Brain microvascular endothelial cell (primary cell): ENCODE results near the gene PIGT.
A peak's percentile ranks its signal among the peaks of the same experiment; 100 is the strongest.
"Not testable (repeated sequence)": the region's sequence is repeated elsewhere in the genome, so short reads cannot be mapped to it uniquely, and the experiment has no call there.

Experiments
- DNase-seq: peaks from one replicate; pipeline ENCODE4 v3.0.0-alpha.2; 2020
- H3K27ac ChIP-seq: fragments of 250-450 bp; sonication (Bioruptor Pico); 2 replicates; pipeline ENCODE4 v1.5.1; 2020; ENCODE audit warnings: mild to moderate bottlenecking, moderate library complexity
- H3K27me3 ChIP-seq: fragments of 250-450 bp; sonication (Bioruptor Pico); replicated peaks from 2 replicates; pipeline ENCODE4 v1.5.1; 2020; ENCODE audit warnings: mild to moderate bottlenecking
- H3K36me3 ChIP-seq: fragments of 250-450 bp; sonication (Bioruptor Pico); replicated peaks from 2 replicates; pipeline ENCODE4 v1.5.1; 2020; ENCODE audit warnings: mild to moderate bottlenecking
- H3K4me3 ChIP-seq: 2 replicates; pipeline ENCODE4 v1.5.1; 2011; ENCODE audit warnings: low read depth, mild to moderate bottlenecking, control low read depth, low read length, moderate library complexity
- in situ Hi-C: cut with HindIII; loops from 2 replicates; pipeline ENCODE4 v1.10.0; 2017; ENCODE audit warnings: low sequenced_read_pairs, low pct_ligation_motif_present
- TF ChIP-seq, protein P1 (sequence below): IDR thresholded peaks from 2 replicates; pipeline ENCODE4 v1.5.1; 2011; ENCODE audit warnings: low read depth, mild to moderate bottlenecking, moderate library complexity, low read length, control low read depth, inconsistent platforms; ENCODE audit errors: missing control alignments

The PIGT gene

DNA sequence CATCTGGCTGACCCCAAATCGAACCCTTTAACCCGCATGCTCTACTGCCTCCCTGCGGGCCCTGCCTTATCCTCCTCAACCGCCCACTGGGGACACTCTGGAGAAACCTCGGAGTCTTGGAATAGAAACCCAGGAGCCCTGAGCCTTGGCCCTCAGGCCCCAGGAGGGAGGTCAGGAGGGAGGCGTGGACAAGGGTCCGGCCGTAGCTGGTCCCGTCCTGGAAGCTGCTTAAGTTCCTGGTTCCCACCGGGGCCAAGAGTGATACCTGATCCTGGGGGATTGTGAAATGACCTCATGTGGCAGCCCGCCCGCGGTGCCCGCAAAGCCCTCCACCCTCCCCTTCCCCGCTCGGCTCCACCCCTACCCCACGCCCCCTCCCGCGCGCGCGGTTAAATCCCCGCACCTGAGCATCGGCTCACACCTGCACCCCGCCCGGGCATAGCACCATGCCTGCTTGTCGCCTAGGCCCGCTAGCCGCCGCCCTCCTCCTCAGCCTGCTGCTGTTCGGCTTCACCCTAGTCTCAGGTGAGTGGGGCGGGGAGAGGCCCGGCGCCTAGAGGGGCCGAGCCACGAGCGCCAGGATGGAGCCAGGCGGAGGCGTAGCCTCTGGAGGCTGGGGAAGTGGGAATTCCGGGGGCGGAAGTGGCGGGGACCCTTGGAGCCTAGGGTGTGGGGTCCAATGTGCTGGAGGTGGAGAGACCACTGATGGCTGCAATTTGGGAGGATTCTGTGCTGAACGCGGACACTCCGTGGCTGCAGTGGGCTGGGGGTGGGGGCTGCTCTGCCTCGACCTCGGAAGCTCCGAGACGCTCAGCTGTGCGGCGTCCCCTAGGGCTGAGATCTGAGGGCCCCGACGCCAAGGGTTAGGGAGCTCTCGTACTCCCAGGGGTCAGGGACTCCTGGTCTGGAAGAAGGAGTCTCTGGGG, 53.7 kb downstream of the PIGT start, which contains the start of gene WFDC2:
Gene WFDC2 (plus strand): TSS at position 418 of the 926 bp plus-strand sequence. CDS start 29 bp downstream, at position 447.
- Histone ChIP-seq H3K27ac (no peak within 1 kb of the TSS), H3K27me3 (peaks cover 53% of the 10 kb centered on the region), H3K4me3 (peak within 1 kb of the TSS; percentile 26), H3K36me3 (no peaks in the 10 kb centered on the region)
- TF ChIP-seq, protein P1, sequence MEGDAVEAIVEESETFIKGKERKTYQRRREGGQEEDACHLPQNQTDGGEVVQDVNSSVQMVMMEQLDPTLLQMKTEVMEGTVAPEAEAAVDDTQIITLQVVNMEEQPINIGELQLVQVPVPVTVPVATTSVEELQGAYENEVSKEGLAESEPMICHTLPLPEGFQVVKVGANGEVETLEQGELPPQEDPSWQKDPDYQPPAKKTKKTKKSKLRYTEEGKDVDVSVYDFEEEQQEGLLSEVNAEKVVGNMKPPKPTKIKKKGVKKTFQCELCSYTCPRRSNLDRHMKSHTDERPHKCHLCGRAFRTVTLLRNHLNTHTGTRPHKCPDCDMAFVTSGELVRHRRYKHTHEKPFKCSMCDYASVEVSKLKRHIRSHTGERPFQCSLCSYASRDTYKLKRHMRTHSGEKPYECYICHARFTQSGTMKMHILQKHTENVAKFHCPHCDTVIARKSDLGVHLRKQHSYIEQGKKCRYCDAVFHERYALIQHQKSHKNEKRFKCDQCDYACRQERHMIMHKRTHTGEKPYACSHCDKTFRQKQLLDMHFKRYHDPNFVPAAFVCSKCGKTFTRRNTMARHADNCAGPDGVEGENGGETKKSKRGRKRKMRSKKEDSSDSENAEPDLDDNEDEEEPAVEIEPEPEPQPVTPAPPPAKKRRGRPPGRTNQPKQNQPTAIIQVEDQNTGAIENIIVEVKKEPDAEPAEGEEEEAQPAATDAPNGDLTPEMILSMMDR, result no peak
- in situ Hi-C loops, result no loop called here
- no peak for DNase-seq

DNA sequence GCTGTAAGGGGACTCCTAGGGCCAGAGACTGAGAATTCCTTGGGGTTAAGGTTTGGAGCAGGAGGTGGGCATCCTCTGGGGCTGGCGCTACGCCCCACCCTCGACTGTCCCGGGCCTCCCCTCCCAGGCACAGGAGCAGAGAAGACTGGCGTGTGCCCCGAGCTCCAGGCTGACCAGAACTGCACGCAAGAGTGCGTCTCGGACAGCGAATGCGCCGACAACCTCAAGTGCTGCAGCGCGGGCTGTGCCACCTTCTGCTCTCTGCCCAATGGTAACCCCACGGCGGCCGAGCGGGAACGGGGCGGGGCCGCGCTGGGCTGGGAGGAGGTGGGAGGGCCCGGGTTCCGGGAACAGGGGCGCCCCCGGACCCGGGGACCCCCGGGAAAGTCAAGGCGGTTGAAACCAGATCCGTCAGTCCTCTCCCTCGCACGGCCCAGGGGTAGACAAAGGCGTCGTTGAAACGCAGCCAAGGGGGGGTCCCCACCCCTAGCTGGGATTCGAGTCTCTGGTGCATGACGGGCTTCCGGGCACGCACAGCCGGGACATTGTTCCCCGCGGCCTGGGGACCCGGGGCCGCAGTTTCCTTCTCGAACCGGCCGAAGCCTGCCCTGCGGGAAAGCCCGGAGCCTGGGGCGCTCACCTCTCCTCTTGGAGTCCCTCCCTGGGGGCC, 54.5 kb downstream of the PIGT start:
- no peak overlapping the region for H3K27ac ChIP-seq
- peaks cover 55% of the 10 kb centered on the region for H3K27me3 ChIP-seq
- in situ Hi-C loops, result no loop called here
- H3K36me3 ChIP-seq, result no peaks in the 10 kb centered on the region
- no peak for DNase-seq
- H3K4me3 ChIP-seq, result peak overlapping the region; percentile 26
- TF ChIP-seq, protein P1, result no peak

- no peak overlapping the region for H3K27ac ChIP-seq
- TF ChIP-seq, protein P1, result peak; percentile 22
- DNase-seq, result no peak
- peaks cover 54% of the 10 kb centered on the region for H3K27me3 ChIP-seq
- peak overlapping the region; percentile 26 for H3K4me3 ChIP-seq
- no peaks in the 10 kb centered on the region for H3K36me3 ChIP-seq
- in situ Hi-C loops, result no loop called here
Measured at GRCh38 chr20:45470937-45471336, 55.0 kb downstream of the PIGT start.

GRCh38 chr20:45472286-45472685, 56.3 kb downstream of the PIGT start:
- H3K27me3 ChIP-seq, result peaks cover 47% of the 10 kb centered on the region
- DNase-seq, H3K4me3 ChIP-seq, H3K36me3 ChIP-seq, in situ Hi-C loops, H3K27ac ChIP-seq: not testable (repeated sequence)
